22Rv1 (cell line): Measurements from ENCODE around the gene FBXO46.

Experiments
- ZFX ChIP-seq: fragments of 450-650 bp; IDR thresholded peaks from 2 replicates; pipeline ENCODE4 v1.6.1; 2017; ENCODE audit warnings: antibody characterized with exemption, borderline replicate concordance
- TF ChIP-seq, protein P1 (sequence below): fragments of 450-650 bp; IDR thresholded peaks from 2 replicates; pipeline ENCODE4 v1.5.1; 2017; ENCODE audit warnings: mild to moderate bottlenecking

DNA sequence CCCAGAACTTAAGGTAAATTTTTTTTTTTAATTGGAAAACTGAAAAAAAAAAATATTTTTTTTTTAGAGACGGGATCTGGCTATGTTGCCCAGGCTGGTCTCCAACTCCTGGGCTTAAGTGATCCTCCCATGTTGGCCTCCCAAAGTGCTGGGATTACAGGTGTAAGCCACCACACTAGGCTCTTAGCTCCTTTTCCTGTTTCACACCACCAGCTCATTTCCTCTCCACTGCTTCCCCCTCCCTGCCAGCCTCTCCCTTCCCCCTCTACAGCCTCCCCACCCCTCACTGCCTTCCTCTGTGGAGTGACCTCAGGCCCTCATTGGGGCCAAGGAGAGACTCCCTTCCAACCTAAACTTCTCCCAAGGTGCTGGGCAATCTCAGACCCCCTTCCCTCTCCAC, 66.9 kb downstream of the FBXO46 start:
- TF ChIP-seq, protein P1, sequence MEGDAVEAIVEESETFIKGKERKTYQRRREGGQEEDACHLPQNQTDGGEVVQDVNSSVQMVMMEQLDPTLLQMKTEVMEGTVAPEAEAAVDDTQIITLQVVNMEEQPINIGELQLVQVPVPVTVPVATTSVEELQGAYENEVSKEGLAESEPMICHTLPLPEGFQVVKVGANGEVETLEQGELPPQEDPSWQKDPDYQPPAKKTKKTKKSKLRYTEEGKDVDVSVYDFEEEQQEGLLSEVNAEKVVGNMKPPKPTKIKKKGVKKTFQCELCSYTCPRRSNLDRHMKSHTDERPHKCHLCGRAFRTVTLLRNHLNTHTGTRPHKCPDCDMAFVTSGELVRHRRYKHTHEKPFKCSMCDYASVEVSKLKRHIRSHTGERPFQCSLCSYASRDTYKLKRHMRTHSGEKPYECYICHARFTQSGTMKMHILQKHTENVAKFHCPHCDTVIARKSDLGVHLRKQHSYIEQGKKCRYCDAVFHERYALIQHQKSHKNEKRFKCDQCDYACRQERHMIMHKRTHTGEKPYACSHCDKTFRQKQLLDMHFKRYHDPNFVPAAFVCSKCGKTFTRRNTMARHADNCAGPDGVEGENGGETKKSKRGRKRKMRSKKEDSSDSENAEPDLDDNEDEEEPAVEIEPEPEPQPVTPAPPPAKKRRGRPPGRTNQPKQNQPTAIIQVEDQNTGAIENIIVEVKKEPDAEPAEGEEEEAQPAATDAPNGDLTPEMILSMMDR = no peak
- TF ChIP-seq ZFX = no peak
